DMS 273 (cell line): Measurements from ENCODE around the gene KIF26B.
"Not testable (repeated sequence)": the region's sequence is repeated elsewhere in the genome, so short reads cannot be mapped to it uniquely, and the experiment has no call there.

Source experiments
- DNase-seq: peaks from one replicate; lab custom pipeline; 2025; ENCODE audit not compliant: unreplicated experiment; lab: John Stamatoyannopoulos, UW

The KIF26B gene

DNA sequence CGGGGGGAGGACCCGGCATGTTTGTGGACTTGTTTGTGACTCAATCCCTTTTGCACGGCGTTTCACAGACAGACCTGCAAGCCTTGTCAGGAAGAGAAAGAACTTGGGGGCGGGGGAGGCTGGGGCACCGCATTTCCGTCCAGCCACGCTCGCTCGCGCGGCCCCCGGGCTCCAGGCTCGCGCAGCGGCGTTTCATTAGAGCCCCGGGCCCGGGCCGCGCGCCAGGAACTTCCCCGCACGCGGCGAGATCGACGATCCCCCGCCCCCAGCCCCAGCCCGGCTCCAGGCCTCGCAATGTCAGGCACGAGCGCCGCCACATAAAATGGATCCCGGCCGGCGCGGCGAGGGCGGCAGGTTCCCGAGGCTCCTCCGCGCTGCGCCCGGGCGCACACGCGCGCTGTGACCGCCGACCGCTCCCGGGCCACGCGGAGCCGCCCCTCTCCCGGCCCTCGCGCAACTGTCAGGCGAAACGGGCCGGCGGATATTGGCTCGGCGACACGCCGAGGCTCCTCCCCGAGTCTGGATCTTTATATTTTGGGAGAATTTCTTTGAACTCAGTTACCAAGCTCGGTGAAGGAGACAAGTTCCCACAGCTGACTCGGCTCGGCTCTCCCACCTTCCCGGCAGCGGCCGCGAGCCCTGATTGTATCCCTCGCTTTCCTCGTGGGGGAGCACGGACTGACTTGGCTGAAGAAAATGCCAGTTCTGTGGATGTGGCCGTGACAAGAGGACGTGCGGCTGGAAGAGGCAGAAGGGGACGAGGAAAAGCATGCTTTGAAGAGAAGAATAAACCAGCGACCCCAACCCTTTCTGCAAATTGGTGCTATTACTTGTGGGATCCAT, at the start of gene KIF26B:
TSS of gene KIF26B (plus strand) at position 557 of the 843 bp plus-strand sequence. CDS start 440 bp downstream, outside the sequence.
- DNase-seq = peak; percentile 78

GRCh38 chr1:245105042-245105441, 49.7 kb upstream of the KIF26B start:
- no peak for DNase-seq

GRCh38 chr1:245105815-245106410, 48.9 kb upstream of the KIF26B start:
- no peak for DNase-seq

GRCh38 chr1:245107776-245108114, 47.0 kb upstream of the KIF26B start:
- no peak for DNase-seq

DNA sequence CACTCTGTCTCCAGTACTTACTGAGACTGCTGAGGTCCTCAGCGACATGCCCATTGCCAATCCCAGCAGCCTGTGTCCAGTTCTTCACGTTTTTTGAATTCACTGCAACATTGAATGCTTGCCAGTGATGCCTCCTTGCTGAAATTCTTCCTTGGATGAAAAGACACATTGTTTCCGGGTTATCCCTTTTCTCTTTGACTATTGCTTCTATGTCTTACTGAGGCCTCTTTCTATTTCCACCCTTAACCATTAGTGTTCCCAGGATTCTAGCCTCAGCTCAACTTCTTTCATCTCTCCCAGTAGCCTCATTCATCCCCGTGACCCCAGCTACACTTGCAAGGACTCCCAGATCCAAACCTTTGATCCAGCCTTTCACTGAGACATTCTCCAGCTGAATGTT, 46.5 kb upstream of the KIF26B start:
- no peak for DNase-seq

- no peak for DNase-seq
Observed at GRCh38 chr1:245108909-245109308, 45.9 kb upstream of the KIF26B start.

GRCh38 chr1:245110406-245110805, 44.4 kb upstream of the KIF26B start:
- peak; percentile 23 for DNase-seq

DNA sequence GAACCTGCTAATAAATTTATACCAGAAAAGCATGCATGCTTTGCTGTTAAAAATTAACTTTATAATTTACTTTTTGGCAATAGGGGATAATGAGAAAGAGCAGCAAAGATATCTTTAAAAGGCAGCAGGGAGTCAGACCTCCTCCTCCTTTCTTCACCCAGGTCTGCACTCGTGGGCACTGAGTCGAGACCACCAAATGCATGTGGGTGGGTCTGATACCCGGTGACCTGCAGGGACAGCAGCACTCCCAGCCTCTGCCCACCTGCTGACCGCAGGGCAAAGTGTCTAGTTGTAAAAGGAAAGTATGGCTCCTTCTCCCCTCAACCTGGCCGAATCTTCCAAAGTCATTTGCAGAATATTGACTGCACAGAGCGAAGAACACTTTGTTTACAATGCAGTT, 43.7 kb upstream of the KIF26B start:
- DNase-seq = no peak

- DNase-seq = no peak
Observed at GRCh38 chr1:245113649-245114048, 41.1 kb upstream of the KIF26B start.

DNA sequence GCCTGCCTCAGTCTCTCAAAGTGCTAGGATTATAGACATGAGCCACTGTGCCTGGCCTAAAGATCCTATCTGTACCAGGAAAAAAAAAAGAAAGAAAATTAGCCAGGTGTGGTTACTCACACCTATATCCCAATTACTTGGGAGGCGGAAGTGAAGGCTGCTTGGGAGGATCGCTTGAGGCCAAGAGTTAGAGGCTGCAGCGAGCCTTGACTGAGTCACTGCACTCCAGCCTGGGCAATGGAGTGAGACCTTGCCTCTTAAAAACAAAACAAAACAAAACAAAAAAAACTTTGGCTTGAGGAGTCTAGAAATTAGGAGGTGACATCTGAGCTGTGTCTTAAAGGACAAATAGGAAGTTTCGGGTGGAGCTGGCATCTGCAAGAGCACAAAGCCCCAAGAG, 38.7 kb upstream of the KIF26B start:
- no peak for DNase-seq

- no peak for DNase-seq
Observed at GRCh38 chr1:245116751-245117150, 38.0 kb upstream of the KIF26B start.

DNA sequence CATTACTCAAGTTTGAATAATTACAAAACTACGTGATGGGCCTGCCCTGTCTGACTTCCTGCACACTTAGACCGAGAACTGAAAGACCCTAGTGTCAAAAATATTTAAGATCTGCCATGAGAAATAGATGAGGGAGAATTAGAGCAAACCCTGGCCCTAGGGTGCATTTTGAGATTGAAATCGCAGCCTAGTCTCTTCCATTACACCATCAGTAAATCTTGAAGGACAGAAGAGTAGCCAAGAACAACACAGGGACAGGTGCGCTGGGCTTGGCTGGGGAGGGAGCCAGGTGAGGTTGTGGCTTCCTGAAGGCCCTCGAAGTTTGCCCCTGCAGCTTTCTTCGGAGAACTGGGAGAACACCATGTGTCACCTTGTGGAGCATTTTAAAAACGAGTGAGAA, 36.7 kb upstream of the KIF26B start:
- no peak for DNase-seq

DNA sequence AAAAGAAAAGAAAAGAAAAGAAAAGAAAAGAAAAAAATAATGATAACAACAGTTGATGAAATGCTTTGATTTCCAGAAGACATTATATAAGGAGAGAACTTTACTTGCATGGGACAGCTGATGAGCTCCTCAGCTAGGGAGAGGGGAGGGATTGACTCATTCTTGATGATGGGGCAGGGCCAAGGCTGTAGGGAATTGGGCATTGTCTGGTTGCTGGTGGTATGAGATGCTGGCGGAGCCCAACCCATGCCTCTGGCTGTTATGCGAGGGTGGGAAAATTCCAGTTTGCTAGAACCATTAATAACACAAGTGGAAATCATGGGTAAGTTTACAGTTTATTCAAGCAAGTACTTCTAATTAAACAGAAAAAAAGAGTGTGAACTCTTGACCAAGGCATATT, 36.0 kb upstream of the KIF26B start:
- DNase-seq = no peak

- no peak for DNase-seq
Observed at GRCh38 chr1:245121523-245121922, 33.3 kb upstream of the KIF26B start.

DNA sequence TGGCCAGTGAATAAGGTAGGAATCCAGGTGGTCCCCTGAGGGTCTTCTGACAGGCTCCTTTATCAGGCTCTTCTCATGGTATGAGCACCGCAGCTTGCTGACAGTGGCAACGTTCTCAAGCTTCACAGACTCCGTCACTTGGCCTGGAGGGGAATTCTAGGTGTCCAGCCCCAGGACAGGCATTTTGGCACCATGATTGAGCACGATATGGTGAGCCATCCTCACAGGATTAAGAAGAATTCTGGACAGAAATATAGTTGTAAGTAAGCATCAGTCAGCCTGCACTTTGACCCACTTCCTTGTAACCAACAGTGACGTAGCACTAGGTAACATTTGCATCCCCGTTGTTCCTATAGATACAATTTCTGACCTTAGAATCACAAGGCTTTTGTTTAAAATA, 30.5 kb upstream of the KIF26B start:
- DNase-seq = no peak

DNA sequence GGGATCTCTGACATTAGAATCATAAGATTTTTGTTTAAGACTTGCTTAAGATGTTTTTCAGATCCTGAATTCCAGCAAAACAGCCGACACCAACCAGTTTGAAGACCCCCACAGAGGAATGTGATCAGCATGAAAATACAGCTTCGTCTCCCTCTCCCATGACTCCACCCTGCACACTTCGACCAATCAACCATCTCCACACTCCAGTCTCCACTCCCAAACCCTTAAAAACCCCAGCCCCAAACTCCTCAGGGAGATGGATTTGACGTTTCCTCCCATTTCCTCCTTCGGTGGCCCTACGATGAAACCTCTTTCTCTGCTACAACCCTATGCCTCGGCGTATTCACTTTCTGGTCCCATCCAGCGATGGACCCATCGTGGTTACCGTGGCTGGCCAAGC, 30.1 kb upstream of the KIF26B start:
- DNase-seq = no peak

- DNase-seq = no peak
Observed at GRCh38 chr1:245126530-245126929, 28.3 kb upstream of the KIF26B start.

DNA sequence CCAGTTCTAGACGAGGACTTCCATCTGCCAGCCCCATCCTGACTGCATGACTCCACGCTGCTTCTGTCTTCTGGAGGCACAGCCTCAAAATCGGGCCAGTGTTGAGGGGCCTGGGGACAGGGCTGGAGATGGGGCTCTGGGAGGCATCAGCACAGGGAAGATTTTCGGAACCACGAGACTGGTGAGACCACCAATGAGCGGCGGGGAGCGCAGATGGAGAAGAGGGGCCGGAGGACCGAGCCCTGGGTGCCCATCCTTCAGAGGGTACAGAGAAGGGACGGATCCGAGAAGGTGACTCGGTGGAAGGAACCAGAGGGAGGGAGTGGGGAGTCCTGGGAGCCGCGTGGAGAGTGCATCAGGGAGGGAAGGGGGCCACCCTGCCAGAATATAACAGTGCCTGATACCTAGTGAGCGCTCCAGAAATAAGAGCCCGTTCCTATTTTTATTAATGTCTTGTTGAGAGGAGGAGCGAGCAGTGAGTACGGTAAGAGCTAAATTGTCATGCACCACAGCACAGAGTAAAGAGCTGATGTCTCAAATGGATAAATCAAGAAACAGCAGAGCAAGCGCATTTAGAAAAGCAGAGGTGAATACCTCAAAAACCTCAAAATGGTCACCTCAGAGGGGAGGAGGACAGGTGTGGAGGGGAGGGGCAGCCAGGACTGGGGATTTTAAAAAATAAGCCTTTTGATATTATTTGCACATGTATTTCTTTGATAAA, 26.2 kb upstream of the KIF26B start:
- no peak for DNase-seq

GRCh38 chr1:245129319-245130240, 25.2 kb upstream of the KIF26B start:
- no peak for DNase-seq

DNA sequence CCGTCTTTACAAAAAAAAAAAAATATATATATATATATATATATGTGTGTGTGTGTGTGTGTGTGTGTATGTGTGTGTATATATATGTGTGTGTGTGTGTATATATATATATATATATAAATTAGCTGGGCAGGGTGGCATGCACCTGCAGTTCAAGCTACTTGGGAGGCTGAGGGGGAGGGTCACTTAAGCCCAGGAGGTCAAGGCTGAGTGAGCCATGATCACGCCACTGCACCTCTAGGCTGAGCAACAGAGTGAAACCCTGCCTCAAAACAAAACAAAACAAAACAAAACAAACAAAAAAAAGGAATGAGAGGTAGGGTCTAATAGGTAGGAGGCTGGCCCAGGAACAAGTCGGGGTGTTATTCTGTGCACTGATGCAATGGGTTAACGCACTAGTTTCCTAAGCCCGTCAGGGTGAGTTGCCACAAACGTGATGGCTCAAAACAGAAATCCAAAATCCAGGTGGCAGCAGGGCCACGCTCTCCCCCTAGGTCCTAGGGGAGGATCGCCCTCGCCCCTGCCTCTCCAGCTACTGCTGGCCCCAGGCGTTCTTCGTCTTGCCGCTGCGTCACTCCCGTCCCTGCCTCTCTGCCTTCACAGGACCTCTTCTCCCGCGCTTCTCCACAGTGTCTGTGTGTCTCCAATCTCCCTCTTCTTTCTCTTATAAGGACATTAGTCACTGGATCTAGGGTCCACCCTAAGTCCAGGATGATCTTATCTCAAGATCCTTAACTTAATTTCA, 24.3 kb upstream of the KIF26B start:
- DNase-seq = not testable (repeated sequence)
